CD14-positive monocyte (primary cell): Measurements from ENCODE around the gene NACA. TPM values are rescaled to one million over a fixed set of nuclear protein-coding genes. Genes with fewer than 3 reads are reported as not detected.
"Not testable (repeated sequence)": the region's sequence is repeated elsewhere in the genome, so short reads cannot be mapped to it uniquely, and the experiment has no call there.

ENCODE experiments used
- DNase-seq, 3 donors: peaks; one replicate each; pipeline ENCODE4 v3.0.0-alpha.2; 2011 to 2022
- H2AFZ ChIP-seq: 2 replicates; pipeline ENCODE4 v1.6.0; 2012; ENCODE audit warnings: mild to moderate bottlenecking, low read depth, low read length, inconsistent platforms; ENCODE audit not compliant: insufficient read depth, poor library complexity, severe bottlenecking
- H3K27ac ChIP-seq, 2 donors: 1 replicate in 1 of 2; 2 replicates in 1 of 2; pipeline ENCODE4 v1.5.1; 2012 to 2013; ENCODE audit warnings: low read length in 2 of 2, control low read depth in 1 of 2, inconsistent platforms in 1 of 2, low read depth in 1 of 2, mild to moderate bottlenecking in 1 of 2
- H3K27me3 ChIP-seq, 2 donors: one replicate each; pipeline versions ENCODE4 v1.6.0 to v1.6.1; 2011 to 2013; ENCODE audit warnings: low read length in 2 of 2; ENCODE audit not compliant: control insufficient read depth in 2 of 2, insufficient read depth in 2 of 2
- H3K36me3 ChIP-seq, 2 donors: replicated peaks in 1 of 2; 1 replicate in 1 of 2; 2 replicates in 1 of 2; pipeline versions ENCODE4 v1.5.1 to v1.6.1; 2012 to 2013; ENCODE audit warnings: low read length in 2 of 2, control low read depth in 1 of 2, inconsistent platforms in 1 of 2, mild to moderate bottlenecking in 1 of 2; ENCODE audit not compliant: insufficient read depth in 2 of 2, control insufficient read depth in 1 of 2
- H3K4me1 ChIP-seq, 2 donors: 1 replicate in 1 of 2; 2 replicates in 1 of 2; pipeline versions ENCODE4 v1.5.1 to v1.6.1; 2012 to 2013; ENCODE audit warnings: low read length in 2 of 2, control low read depth in 1 of 2, inconsistent platforms in 1 of 2, mild to moderate bottlenecking in 1 of 2, moderate library complexity in 1 of 2; ENCODE audit not compliant: insufficient read depth in 2 of 2, control insufficient read depth in 1 of 2
- H3K4me2 ChIP-seq: replicated peaks from 2 replicates; pipeline ENCODE3; 2012; ENCODE audit warnings: low read length, moderate library complexity, mild to moderate bottlenecking; ENCODE audit not compliant: poor library complexity, severe bottlenecking; ENCODE audit errors: extremely low read depth
- H3K4me3 ChIP-seq, 3 experiments: fragments of 200-600 bp in 1 of 3; sonication (generic) in 1 of 3; replicated peaks in 1 of 3; 1 replicate in 2 of 3; 2 replicates in 1 of 3; pipeline ENCODE4 v1.5.1; 2011 to 2013; ENCODE audit warnings: low read length in 3 of 3, mild to moderate bottlenecking in 3 of 3, control low read depth in 2 of 3, low read depth in 2 of 3, inconsistent platforms in 1 of 3, moderate library complexity in 1 of 3
- H3K79me2 ChIP-seq: 2 replicates; pipeline ENCODE4 v1.6.0; 2012; ENCODE audit warnings: mild to moderate bottlenecking, control low read depth, inconsistent platforms, low read length, moderate library complexity; ENCODE audit not compliant: insufficient read depth
- H3K9ac ChIP-seq: 2 replicates; pipeline ENCODE4 v1.6.0; 2017; ENCODE audit warnings: low read length, mild to moderate bottlenecking; ENCODE audit not compliant: insufficient read depth, poor library complexity, severe bottlenecking
- H3K9me3 ChIP-seq, 2 donors: replicated peaks in 1 of 2; 1 replicate in 1 of 2; 2 replicates in 1 of 2; pipeline versions ENCODE4 v1.5.1 to v1.6.1; 2012 to 2013; ENCODE audit warnings: low read length in 2 of 2, control low read depth in 1 of 2; ENCODE audit not compliant: control insufficient read depth in 1 of 2, insufficient read depth in 1 of 2
- H4K20me1 ChIP-seq: 2 replicates; pipeline ENCODE4 v1.6.0; 2012; ENCODE audit warnings: mild to moderate bottlenecking, low read length, control low read depth, moderate library complexity; ENCODE audit not compliant: insufficient read depth
- H3K27ac Mint-ChIP-seq, 7 donors: one replicate each; pipeline ENCODE4 v1.8.0; 2020; ENCODE audit warnings: mild to moderate bottlenecking in 7 of 7, mixed read lengths in 7 of 7, moderate library complexity in 6 of 7, inconsistent platforms in 2 of 7
- H3K27me3 Mint-ChIP-seq, 3 donors: one replicate each; pipeline ENCODE4 v1.8.0; 2021 to 2022; ENCODE audit warnings: low read depth in 3 of 3, mild to moderate bottlenecking in 3 of 3, mixed read lengths in 3 of 3, moderate library complexity in 3 of 3, inconsistent platforms in 1 of 3
- H3K36me3 Mint-ChIP-seq, 2 donors: one replicate each; pipeline ENCODE4 v1.8.0; 2020; ENCODE audit warnings: mixed read lengths in 2 of 2, inconsistent platforms in 1 of 2, mild to moderate bottlenecking in 1 of 2
- H3K4me1 Mint-ChIP-seq: one replicate; pipeline ENCODE4 v1.8.0; 2020; ENCODE audit warnings: mild to moderate bottlenecking, mixed read lengths
- H3K4me3 Mint-ChIP-seq, 2 donors: one replicate each; pipeline ENCODE4 v1.8.0; 2020; ENCODE audit warnings: mild to moderate bottlenecking in 2 of 2, mixed read lengths in 2 of 2, moderate library complexity in 1 of 2
- H3K9me3 Mint-ChIP-seq, 7 donors: one replicate each; pipeline ENCODE4 v1.8.0; 2020 to 2022; ENCODE audit warnings: mixed read lengths in 7 of 7, mild to moderate bottlenecking in 6 of 7, moderate library complexity in 6 of 7, inconsistent platforms in 2 of 7
- CTCF ChIP-seq: fragments of 200-600 bp; IDR thresholded peaks from one replicate; pipeline ENCODE4 v1.8.0; 2022; ENCODE audit warnings: antibody characterized with exemption, mild to moderate bottlenecking
- WGBS: methylation state at CpG from one replicate; pipeline ENCODE4 v1.1.5; 2013; ENCODE audit warnings: missing lambda C conversion rate; ENCODE audit not compliant: insufficient coverage; 5-methylcytosine and 5-hydroxymethylcytosine counted together
- intact Hi-C, 2 donors: fragments of 100-400 bp; cut with micrococcal nuclease; formaldehyde crosslinking; loops; one replicate each; pipeline versions ENCODE4 v1.15.0 to v1.15.1; 2023
- polyA plus RNA-seq, 3 donors: library from polyadenylated mRNA; depleted of rRNA in 1 of 3; unstranded in 2 of 3; stranded (reverse) in 1 of 3; fragments of 300-500 nt in 2 of 3; fragments of >200 nt in 1 of 3; fragmentation: Illumina TruSeq in 2 of 3; gene quantifications; 1 replicate in 2 of 3; 2 replicates in 1 of 3; pipeline ENCODE4 v1.2.3, GENCODE V29; 2012 to 2021

NACA gene
- polyA plus RNA-seq, 3 donors: 797 to 1,102 (median 937) TPM

GRCh38 chr12:56758728-56759262 lies 33.7 kb upstream of the NACA start:
- TF ChIP-seq CTCF: no peak
- intact Hi-C loops: loop anchor here (2.0 to 5.0 kb wide), 3 partner anchors 228 to 244 kb away; no protein-coding TSS in a partner anchor
- peaks cover 0 to 5% (median 4%) of the 10 kb centered on the region in 3 donors for H3K27me3 Mint-ChIP-seq
- H3K27me3 ChIP-seq: no peaks in the 10 kb centered on the region
- no peak overlapping the region for H2AFZ ChIP-seq
- H3K27ac ChIP-seq: no peak overlapping the region
- H3K4me2 ChIP-seq: no peak overlapping the region
- H3K9ac ChIP-seq: no peak overlapping the region
- H3K79me2 ChIP-seq: no peaks in the 10 kb centered on the region
- DNase-seq: no peak
- H3K27ac Mint-ChIP-seq: no peak overlapping the region
- WGBS: 100% methylated on average over 2 of the region's 3 CpGs
- H3K9me3 ChIP-seq: peaks cover 2 to 9% of the 10 kb centered on the region in 2 donors
- peaks cover 4% of the 10 kb centered on the region for H3K4me1 Mint-ChIP-seq
- H3K4me1 ChIP-seq: peaks cover 0 to 2% of the 10 kb centered on the region in 2 donors
- H3K4me3 ChIP-seq: no peak overlapping the region
- no peaks in the 10 kb centered on the region for H3K36me3 ChIP-seq
- no peaks in the 10 kb centered on the region for H3K36me3 Mint-ChIP-seq
- no peak overlapping the region for H3K4me3 Mint-ChIP-seq
- peaks cover 3 to 8% (median 7%) of the 10 kb centered on the region in 7 donors for H3K9me3 Mint-ChIP-seq
- no peaks in the 10 kb centered on the region for H4K20me1 ChIP-seq

DNA sequence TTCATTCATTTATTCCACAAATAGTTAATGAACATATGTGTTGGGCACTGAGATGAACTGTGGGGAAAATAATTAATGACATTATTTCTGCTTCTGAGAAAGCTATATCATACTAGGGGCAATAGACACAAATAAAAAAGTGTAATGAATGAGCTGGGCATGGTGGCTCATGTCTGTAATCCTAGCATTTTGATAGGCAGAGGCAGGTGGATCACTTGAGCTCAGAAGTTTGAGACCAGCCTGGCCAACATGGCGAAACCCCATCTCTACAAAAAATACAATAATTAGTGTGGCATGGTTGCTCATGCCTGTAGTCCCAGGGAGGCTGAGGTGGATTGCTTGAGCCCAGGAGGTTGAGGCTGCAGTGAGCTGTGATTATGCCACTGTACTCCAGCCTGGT lies 32.9 kb upstream of the NACA start:
- WGBS: no CpG with 5 or more reads among the region's 1 CpG
- H3K27me3 ChIP-seq, H3K9ac ChIP-seq, H3K79me2 ChIP-seq, H3K4me3 Mint-ChIP-seq, H3K36me3 Mint-ChIP-seq, H3K4me2 ChIP-seq, H3K27ac ChIP-seq, H3K4me1 Mint-ChIP-seq, H3K9me3 ChIP-seq, H4K20me1 ChIP-seq, H3K36me3 ChIP-seq, H3K9me3 Mint-ChIP-seq, DNase-seq, H3K4me3 ChIP-seq, H3K4me1 ChIP-seq, H3K27me3 Mint-ChIP-seq, H3K27ac Mint-ChIP-seq, H2AFZ ChIP-seq: not testable (repeated sequence)
- intact Hi-C loops: loop anchor here (2.0 to 5.0 kb wide), 3 partner anchors 229 to 244 kb away; no protein-coding TSS in a partner anchor
